Right ventricle myocardium inferior (tissue), 1 donor: Measurements from ENCODE around the gene LEPROT. TPM values are rescaled to one million over a fixed set of nuclear protein-coding genes. Genes with fewer than 3 reads are reported as not detected.
"Not testable (repeated sequence)": the region's sequence is repeated elsewhere in the genome, so short reads cannot be mapped to it uniquely, and the experiment has no call there.

Source experiments
- ATAC-seq: fragments of 200-7000 bp; cut with Tn5 transposase; one replicate; pipeline ENCODE4 v1.9.1; 2020; ENCODE audit warnings: mild to moderate bottlenecking, moderate library complexity
- DNase-seq: peaks from one replicate; pipeline ENCODE4 v3.0.0; 2021; ENCODE audit errors: missing footprints
- intact Hi-C: fragments of 100-400 bp; cut with DNase I; formaldehyde crosslinking; loops from one replicate; pipeline ENCODE4 v1.11.0; 2022
- total RNA-seq: library from RNA; stranded (reverse); fragmentation: NEBNext Ultra II Directional; extraction: Animal tissue kit (Norgen Biotek cat#: 25700); gene quantifications from one replicate; pipeline ENCODE4 v1.2.1, GENCODE V29; 2021
- donor health status: DM: no; HTN: yes; CAD: no; lungs with severe emphysema.

Gene LEPROT
- total RNA-seq, 1 donor from 2014 or later, result 44.3 TPM

DNA sequence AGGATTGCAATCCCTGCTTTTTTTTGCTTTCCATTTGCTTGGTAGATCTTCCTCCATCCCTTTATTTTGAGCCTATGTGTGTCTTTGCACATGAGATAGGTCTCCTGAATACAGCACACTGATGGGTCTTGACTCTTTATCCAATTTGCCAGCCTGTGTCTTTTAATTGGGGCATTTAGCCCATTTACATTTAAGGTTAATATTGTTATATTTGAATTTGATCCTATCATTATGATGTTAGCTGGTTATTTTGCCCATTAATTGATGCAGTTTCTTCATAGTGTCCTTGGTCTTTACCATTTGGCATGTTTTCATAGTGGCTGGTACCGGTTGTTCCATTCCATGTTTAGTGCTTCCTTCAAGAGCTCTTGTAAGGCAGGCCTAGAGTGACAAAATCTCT, 45.4 kb downstream of the LEPROT start:
- DNase-seq, ATAC-seq, intact Hi-C loops: not testable (repeated sequence)

DNA sequence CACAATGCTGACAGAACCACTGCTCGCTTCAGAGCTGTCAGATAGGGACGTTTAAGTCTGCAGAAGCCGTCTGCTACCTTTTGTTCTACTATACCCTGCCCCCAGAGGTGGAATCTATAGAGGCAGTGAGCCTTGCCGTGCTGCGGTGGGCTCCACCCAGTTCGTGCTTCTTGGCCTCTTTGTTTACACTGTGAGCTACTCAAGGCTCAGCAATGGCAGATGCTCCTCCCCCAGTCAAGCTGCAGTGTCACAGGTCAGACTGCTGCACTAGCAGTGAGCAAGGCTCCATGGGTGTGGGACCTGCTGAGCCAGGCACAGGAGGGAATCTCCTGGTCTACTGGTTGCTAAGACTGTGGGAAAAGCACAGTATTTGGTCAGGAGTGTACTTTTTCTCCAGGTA, 47.1 kb downstream of the LEPROT start:
- ATAC-seq (no peak), DNase-seq (peak; percentile 59)
- intact Hi-C loops, result no loop called here

DNA sequence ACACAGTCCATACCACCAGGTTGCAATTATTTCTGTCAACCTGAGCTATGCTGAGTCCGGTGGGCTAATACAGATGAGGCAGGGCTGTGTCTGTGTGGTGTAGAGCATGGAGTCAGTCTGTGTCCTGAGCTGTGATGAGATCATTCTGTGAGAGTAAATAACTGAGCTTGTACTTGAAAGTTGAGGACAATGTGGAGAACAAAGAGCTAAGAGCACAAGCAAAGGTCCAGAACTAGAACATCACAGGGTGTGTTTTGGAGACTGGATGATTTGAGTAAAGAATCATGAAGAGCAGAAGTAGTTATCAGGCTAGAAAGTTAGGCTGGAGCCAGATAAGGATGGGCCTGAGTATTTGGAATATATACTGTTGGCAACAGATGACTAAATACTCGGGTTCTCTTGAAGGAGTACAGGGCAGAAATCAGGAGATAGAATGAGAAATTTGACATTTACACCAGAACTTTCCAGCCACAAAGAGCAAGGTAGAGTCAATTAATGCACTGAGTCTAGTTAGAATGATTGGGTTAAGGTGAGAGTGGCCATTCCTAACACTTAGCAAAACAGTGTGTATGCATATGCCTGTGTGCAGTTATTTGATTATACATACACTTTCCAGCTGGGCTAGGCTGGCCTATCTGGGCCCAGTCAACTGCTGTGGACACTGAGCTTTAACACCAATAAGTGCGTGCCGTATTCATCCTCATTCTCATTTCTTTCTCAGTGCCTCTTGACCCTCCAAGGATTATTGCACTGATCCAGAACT, 48.8 kb downstream of the LEPROT start:
- DNase-seq (no peak), ATAC-seq (no peak)
- intact Hi-C loops, result no loop called here

DNA sequence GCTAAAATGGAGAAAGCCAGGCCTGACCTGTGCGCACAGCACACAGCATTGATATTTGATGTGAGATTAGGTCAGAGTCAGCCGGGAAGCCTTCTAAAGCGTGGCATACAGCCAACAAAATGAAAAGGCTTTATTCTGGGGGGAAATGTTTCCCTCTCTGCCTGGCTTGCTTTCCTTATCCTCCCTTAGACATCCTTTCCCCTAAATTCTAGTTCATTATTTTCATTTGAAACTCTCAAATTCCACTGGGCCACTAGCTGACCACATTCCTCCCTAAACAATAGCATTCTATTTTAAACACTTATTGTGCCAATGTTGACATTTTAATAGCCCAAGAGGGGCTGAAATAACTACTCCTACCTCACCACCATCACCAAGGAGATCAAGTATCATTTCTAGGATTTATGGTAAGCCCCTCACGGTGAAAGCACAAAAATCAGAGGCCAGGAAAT, 49.4 kb downstream of the LEPROT start:
- ATAC-seq (no peak), DNase-seq (no peak)
- intact Hi-C loops, result no loop called here

DNA sequence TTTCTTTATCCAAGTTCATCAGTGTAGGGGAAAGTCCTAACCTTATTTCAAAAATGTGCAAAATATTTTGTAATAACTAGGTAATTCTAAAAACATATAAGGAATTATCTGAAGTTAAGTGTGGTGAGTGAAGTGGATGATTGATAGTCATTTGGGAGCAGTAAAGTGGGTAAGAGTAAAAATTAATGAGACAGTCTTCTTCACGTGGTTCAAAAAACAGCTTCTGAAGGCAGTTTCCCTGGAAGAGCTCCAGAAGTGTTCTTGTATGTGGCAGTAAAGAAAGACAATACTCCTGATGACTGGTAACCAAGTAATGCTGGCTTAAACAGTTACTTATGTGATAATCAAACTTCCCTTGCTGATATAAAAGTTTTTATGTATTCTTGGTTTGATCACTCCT, 50.3 kb downstream of the LEPROT start:
- intact Hi-C loops, result no loop called here
- ATAC-seq (no peak), DNase-seq (no peak)

DNA sequence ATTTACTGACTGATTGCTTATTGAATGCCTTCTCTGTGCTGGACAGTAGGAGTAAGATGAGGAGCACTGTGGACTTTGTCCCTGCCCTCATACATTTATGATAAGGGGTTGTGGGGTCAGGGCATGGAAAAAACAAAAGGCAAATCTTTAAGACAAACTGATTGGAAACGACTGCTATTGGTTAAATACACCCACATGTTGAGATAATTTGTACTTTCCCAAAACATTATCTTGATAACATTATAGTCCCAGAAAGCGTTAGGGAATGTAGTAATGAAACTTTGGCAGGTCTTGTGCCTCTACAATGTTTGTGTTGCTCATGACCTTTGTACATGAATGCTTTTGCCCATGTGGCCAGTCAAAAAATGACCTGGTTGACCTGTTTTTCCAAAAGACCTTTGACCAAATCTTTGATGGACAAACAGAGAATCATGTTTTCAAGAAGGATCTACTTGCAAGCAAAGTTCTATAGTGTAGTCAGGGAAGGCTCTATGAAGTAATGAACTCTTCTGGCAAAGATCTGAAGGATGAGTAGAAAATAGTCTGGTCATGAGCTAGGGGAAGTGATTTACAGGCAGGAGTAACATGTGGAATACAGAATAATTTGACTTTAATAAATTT, 50.9 kb downstream of the LEPROT start:
- DNase-seq (no peak), ATAC-seq (no peak)
- intact Hi-C loops, result no loop called here

DNA sequence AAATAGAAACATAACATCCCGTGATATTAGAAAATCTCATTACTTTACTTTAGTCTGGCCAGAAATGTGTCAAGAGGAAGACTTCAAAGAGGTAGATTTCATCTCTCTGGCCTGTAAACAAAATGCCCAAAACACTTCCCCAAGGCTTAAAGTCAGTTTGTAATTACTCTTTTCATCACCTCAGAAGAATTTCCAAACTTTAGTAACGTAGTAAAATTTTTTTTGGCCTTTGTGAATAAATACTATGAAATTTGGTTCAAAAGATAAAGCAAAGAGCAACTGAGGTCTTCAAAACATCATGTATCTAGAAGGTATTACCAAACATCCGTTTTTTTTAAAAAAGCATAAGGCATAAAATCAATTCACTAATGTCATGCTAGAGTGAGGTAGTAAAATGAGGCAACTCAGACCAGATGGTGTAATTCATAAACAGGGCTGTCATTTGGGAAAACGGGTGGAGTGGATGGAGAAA, 51.4 kb downstream of the LEPROT start:
- ATAC-seq, result peak; percentile 82
- DNase-seq, result no peak
- intact Hi-C loops, result no loop called here

DNA sequence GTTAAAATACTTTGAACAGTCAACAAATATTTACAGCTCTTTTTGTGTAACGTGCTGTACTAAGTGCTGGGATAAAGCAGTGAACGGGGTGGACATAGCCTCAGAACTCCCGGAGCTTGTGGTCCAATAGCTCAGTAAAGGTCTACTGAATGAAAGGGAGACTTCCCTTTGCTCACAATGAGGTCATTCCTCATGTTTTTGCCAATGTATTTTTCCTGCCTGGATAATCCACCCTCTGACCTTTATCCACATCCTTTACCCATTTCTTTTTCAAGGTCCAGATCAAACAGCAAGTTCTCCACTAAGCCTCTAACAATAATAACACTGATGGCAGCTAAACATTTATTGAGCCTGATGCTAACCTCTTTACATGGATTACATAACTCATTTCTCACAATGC, 55.9 kb downstream of the LEPROT start:
- ATAC-seq (no peak), DNase-seq (no peak)
- intact Hi-C loops, result no loop called here

GRCh38 chr1:65477414-65478378, 57.2 kb downstream of the LEPROT start:
- DNase-seq (no peak), ATAC-seq (no peak)
- intact Hi-C loops, result no loop called here

DNA sequence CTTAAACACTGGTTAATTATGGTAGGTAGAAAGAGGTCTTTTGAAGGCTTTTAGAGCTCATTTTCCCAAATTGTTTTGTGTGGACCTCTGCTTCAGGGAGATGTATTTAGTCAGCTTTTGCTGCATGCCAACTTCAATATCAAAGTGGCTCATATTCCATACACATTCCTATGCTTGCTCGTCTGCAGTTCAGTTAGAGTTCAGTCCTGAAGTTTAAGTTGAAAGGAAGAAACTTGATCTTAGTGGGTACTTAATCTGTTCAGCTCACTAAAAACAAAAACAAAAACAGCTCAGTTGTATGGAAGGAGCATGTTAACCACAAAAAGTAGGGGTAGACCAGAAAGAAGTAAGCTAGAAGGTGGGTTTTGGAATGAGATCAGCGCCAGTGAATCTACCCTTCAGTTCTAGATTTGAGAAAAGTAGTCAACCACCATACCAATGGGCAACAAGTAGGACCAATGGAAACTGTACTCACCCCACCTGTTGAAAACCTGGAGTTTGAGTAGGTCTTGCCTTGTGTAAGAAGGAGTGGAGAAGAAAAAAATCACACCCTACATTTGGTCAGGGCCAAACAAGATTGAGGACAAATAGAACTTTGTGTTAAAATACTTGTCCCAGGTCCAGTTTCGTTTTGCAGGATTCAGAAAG, 58.0 kb downstream of the LEPROT start:
- DNase-seq (no peak), ATAC-seq (no peak)
- intact Hi-C loops, result no loop called here

GRCh38 chr1:65479554-65480204, 59.2 kb downstream of the LEPROT start:
- DNase-seq (no peak), ATAC-seq (no peak)
- intact Hi-C loops, result no loop called here

GRCh38 chr1:65480684-65481405, 60.4 kb downstream of the LEPROT start:
- DNase-seq (no peak), ATAC-seq (no peak)
- intact Hi-C loops, result no loop called here

- DNase-seq, result no peak
- intact Hi-C loops, result no loop called here
- no peak for ATAC-seq
Observed at GRCh38 chr1:65483993-65484754, 63.7 kb downstream of the LEPROT start.
